GM12878 (cell line): ENCODE results near the gene XPNPEP3. TPM values are rescaled to one million over a fixed set of nuclear protein-coding genes. Genes with fewer than 3 reads are reported as not detected.
"Not testable (repeated sequence)": the region's sequence is repeated elsewhere in the genome, so short reads cannot be mapped to it uniquely, and the experiment has no call there.

Source experiments
- ATAC-seq: fragments of 200-7000 bp; cut with Tn5 transposase; 3 replicates; pipeline ENCODE4 v1.9.1; 2020; ENCODE audit warnings: mild to moderate bottlenecking, moderate library complexity
- BruUV-seq: library from RNA; stranded (reverse); fragments of 400-500 nt; replicated peaks from 2 replicates; lab custom pipeline; 2021; lab: Mats Ljungman, UMichigan
- CTCF ChIA-PET: fragments of 300-600 bp; sonication (Branson Sonifier 250); formaldehyde crosslinking; extraction: SDS; loops from one replicate; lab custom pipeline; 2021; ENCODE audit warnings: inconsistent platforms; lab: Yijun Ruan, JAX
- POLR2A ChIA-PET: fragments of 350-600 bp; formaldehyde crosslinking; extraction: SDS; loops from one replicate; lab custom pipeline; 2021; ENCODE audit warnings: inconsistent platforms; lab: Charles Lee
- RAD21 ChIA-PET: fragments of 300-600 bp; sonication (Branson Sonifier 250); formaldehyde crosslinking; loops from one replicate; lab custom pipeline; 2023; ENCODE audit warnings: antibody characterized with exemption; ENCODE audit not compliant: unreplicated experiment; lab: Charles Lee
- SMC1A ChIA-PET: fragments of 300-600 bp; sonication (Branson Sonifier 250); formaldehyde crosslinking; loops from one replicate; lab custom pipeline; 2023; ENCODE audit not compliant: unreplicated experiment, uncharacterized antibody; lab: Charles Lee
- DNase-seq: peaks from one replicate; pipeline ENCODE4 v3.0.0-alpha.2; 2011; ENCODE audit warnings: low read depth, low spot score
- FAIRE-seq: peaks from 3 replicates; lab custom pipeline; 2011; peaks lifted over from hg19 to GRCh38; lab: Jason Lieb, UNC
- H2AFZ ChIP-seq: 2 replicates; pipeline ENCODE4 v1.6.0; 2011; ENCODE audit warnings: low read depth, low read length, control low read depth; ENCODE audit not compliant: control insufficient read depth
- H3K27ac ChIP-seq: 2 replicates; pipeline ENCODE4 v1.5.1; 2011; ENCODE audit warnings: control low read depth; ENCODE audit not compliant: control insufficient read depth, insufficient read depth
- H3K27me3 ChIP-seq, 2 experiments: replicated peaks in 1 of 2; 2 replicates each; pipeline versions ENCODE4 v1.6.0 to v1.6.1; 2011; ENCODE audit warnings: low read length in 1 of 2; ENCODE audit not compliant: control insufficient read depth in 2 of 2, insufficient read depth in 2 of 2
- H3K36me3 ChIP-seq, 2 experiments: 2 replicates each; pipeline ENCODE4 v1.5.1; 2011; ENCODE audit warnings: low read length in 1 of 2; ENCODE audit not compliant: control insufficient read depth in 2 of 2, insufficient read depth in 2 of 2
- H3K4me1 ChIP-seq: 2 replicates; pipeline ENCODE4 v1.6.1; 2011; ENCODE audit warnings: mild to moderate bottlenecking, low read length, moderate library complexity, mixed read lengths; ENCODE audit not compliant: control insufficient read depth, insufficient read depth
- H3K4me2 ChIP-seq: 2 replicates; pipeline ENCODE4 v1.6.0; 2011; ENCODE audit warnings: control low read depth; ENCODE audit not compliant: control insufficient read depth, insufficient read depth
- H3K4me3 ChIP-seq: fragments of 200-600 bp; sonication (generic); 2 replicates; pipeline ENCODE4 v1.5.1; 2016
- H3K79me2 ChIP-seq: 2 replicates; pipeline ENCODE4 v1.6.0; 2011; ENCODE audit warnings: low read length; ENCODE audit not compliant: control insufficient read depth, insufficient read depth
- H3K9ac ChIP-seq: 2 replicates; pipeline ENCODE4 v1.8.0; 2011; ENCODE audit warnings: low read length, control low read depth, mixed read lengths; ENCODE audit not compliant: control insufficient read depth, insufficient read depth
- H3K9me3 ChIP-seq: replicated peaks from 3 replicates; pipeline ENCODE4 v1.5.1; 2011; ENCODE audit warnings: mild to moderate bottlenecking, low read length; ENCODE audit not compliant: control insufficient read depth, insufficient read depth
- H4K20me1 ChIP-seq: 2 replicates; pipeline ENCODE4 v1.6.0; 2011; ENCODE audit not compliant: control insufficient read depth, insufficient read depth
- FOXK2 ChIP-seq: fragments of 450-650 bp; IDR thresholded peaks from 2 replicates; pipeline ENCODE4 v1.6.1; 2017; ENCODE audit warnings: mild to moderate bottlenecking, moderate library complexity
- PBX3 ChIP-seq: IDR thresholded peaks from 2 replicates; pipeline ENCODE4 v1.6.1; 2011; ENCODE audit warnings: mild to moderate bottlenecking, low read depth, low read length, moderate library complexity; ENCODE audit not compliant: insufficient replicate concordance
- PML ChIP-seq: IDR thresholded peaks from 2 replicates; pipeline ENCODE4 v1.6.1; 2012; ENCODE audit warnings: low read length, inconsistent platforms
- TBL1XR1 ChIP-seq: IDR thresholded peaks from 2 replicates; pipeline ENCODE4 v1.6.1; 2012; ENCODE audit warnings: low read depth, low read length, improper control_type of control experiment
- TCF3 ChIP-seq: IDR thresholded peaks from 2 replicates; pipeline ENCODE4 v1.6.1; 2012; ENCODE audit warnings: low read depth, mild to moderate bottlenecking, low read length, borderline replicate concordance; ENCODE audit not compliant: insufficient read depth
- ZZZ3 ChIP-seq: IDR thresholded peaks from 2 replicates; pipeline ENCODE4 v1.6.1; 2011; ENCODE audit warnings: low read depth; ENCODE audit not compliant: control insufficient read depth, insufficient read length
- WGBS: methylation state at CpG from one replicate; pipeline ENCODE4 v1.1.6; 2016; ENCODE audit warnings: low lambda C conversion rate; ENCODE audit not compliant: insufficient replicate concordance, insufficient coverage; ENCODE audit errors: missing lambda C conversion rate; 5-methylcytosine and 5-hydroxymethylcytosine counted together
- in situ Hi-C: fragments of 300-500 bp; cut with MboI; formaldehyde crosslinking; loops from 9 replicates; pipeline ENCODE4 v1.14.3; 2018; ENCODE audit warnings: mixed read lengths
- intact Hi-C: fragments of 100-400 bp; cut with micrococcal nuclease; formaldehyde crosslinking; loops from one replicate; pipeline ENCODE4 v1.14.2; 2022; ENCODE audit not compliant: unreplicated experiment
- polyA plus RNA-seq, 11 experiments: library from polyadenylated mRNA; depleted of rRNA in 4 of 11; unstranded in 6 of 11; stranded (reverse) in 5 of 11; fragments of >200 nt; fragmentation: Nextera tagmentation in 4 of 11; fragmentation: Illumina TruSeq in 1 of 11; extraction: Ambion mirVana in 4 of 11; extraction: Trizol in 1 of 11; gene quantifications; 1 replicate in 1 of 11; 2 replicates in 10 of 11; pipeline versions ENCODE4 v1.2.1 to v1.2.3, GENCODE V29; 2011 to 2016; ENCODE audit warnings: inconsistent platforms in 2 of 11, missing spikeins in 2 of 11, low read depth in 1 of 11
- total RNA-seq, 4 experiments: library from RNA; depleted of rRNA in 3 of 4; stranded (reverse); fragments of >200 nt in 3 of 4; fragmentation: Illumina TruSeq in 1 of 4; extraction: Trizol in 1 of 4; gene quantifications; 2 replicates each; pipeline versions ENCODE4 v1.2.1 to v1.2.3, GENCODE V29; 2013 to 2021

XPNPEP3 gene
- total and polyA plus RNA-seq, 10 of the 15 experiments (the other 5 are each of a cell fraction or from before 2014, with no cell fraction given): 6.7 to 19.9 (median 11.7) TPM

GRCh38 chr22:40823426-40823825 lies 33.5 kb upstream of the XPNPEP3 start:
- no TSS peak for BruUV-seq
- Histone ChIP-seq H3K27ac (no peak overlapping the region), H3K27me3 (no peaks in the 10 kb centered on the region), H3K4me1 (no peaks in the 10 kb centered on the region), H4K20me1 (no peaks in the 10 kb centered on the region), H3K79me2 (peaks cover 9% of the 10 kb centered on the region), H3K36me3 (peaks cover 0 to 13% of the 10 kb centered on the region in 2 experiments; a peak in 2 of 4 replicates), H3K4me2 (no peak overlapping the region), H2AFZ (no peak overlapping the region), H3K9ac (no peak overlapping the region), H3K9me3 (no peaks in the 10 kb centered on the region), H3K4me3 (no peak overlapping the region)
- ChIA-PET SMC1A (interaction anchor here (0.7 to 1.4 kb wide), 4 partner anchors 11 to 99 kb away, joined by 3 to 6 read pairs (median 4); no protein-coding TSS in a partner anchor), POLR2A (interaction anchor here (0.6 to 0.7 kb wide), 2 partner anchors 38 to 717 kb away, joined by 3 to 4 read pairs; partner anchors contain the start of gene DNAJB7), RAD21 (interaction anchor here (1.0 kb wide), 1 partner anchor 76 kb away, joined by 3 read pairs; no protein-coding TSS in a partner anchor), CTCF (interaction anchor here (1.6 to 2.3 kb wide), 2 partner anchors 10 to 140 kb away, joined by 3 to 6 read pairs; no protein-coding TSS in a partner anchor)
- ATAC-seq (no peak), FAIRE-seq (no peak), DNase-seq (no peak)
- intact Hi-C loops (no loop called here), in situ Hi-C loops (no loop called here)
- 60% methylated on average over 1 of the region's 1 CpG for WGBS
- no peak for TF ChIP-seq PBX3
- no peak for TF ChIP-seq ZZZ3
- no peak for TF ChIP-seq PML
- no peak for TF ChIP-seq TBL1XR1
- TF ChIP-seq TCF3: no peak
- TF ChIP-seq FOXK2: no peak

GRCh38 chr22:40826292-40826691 lies 30.7 kb upstream of the XPNPEP3 start:
- H3K79me2 ChIP-seq, in situ Hi-C loops, intact Hi-C loops, H2AFZ ChIP-seq, H3K27me3 ChIP-seq, H3K27ac ChIP-seq, H3K4me1 ChIP-seq, H3K4me3 ChIP-seq, FAIRE-seq, H4K20me1 ChIP-seq, CTCF ChIA-PET, H3K9ac ChIP-seq, H3K4me2 ChIP-seq, H3K9me3 ChIP-seq, DNase-seq, ATAC-seq, SMC1A ChIA-PET: not testable (repeated sequence)
- 100% methylated on average over 2 of the region's 2 CpGs for WGBS
- ChIA-PET RAD21 (interaction anchor here (1.0 kb wide), 1 partner anchor 10 kb away, joined by 3 read pairs; no protein-coding TSS in a partner anchor), POLR2A (interaction anchor here (0.8 kb wide), 1 partner anchor 28 kb away, joined by 3 read pairs; no protein-coding TSS in a partner anchor)
- peaks cover 0 to 22% of the 10 kb centered on the region in 2 experiments; a peak in 3 of 4 replicates for H3K36me3 ChIP-seq
- TSS peak; percentile 83 for BruUV-seq
